HepG2 (cell line): ENCODE measurements around the gene ZCCHC7. TPM values are rescaled to one million over a fixed set of nuclear protein-coding genes. Genes with fewer than 3 reads are reported as not detected.
A peak's percentile ranks its signal among the peaks of the same experiment; 100 is the strongest.

Experiments
- ARID4A ChIP-seq: sonication (generic); formaldehyde crosslinking; IDR thresholded peaks from 2 replicates; pipeline ENCODE4 v1.5.0; 2020; ENCODE audit warnings: mild to moderate bottlenecking, missing genetic modification reagents, borderline replicate concordance
- HBP1 ChIP-seq: IDR thresholded peaks from 2 replicates; pipeline ENCODE4 v1.6.1; 2016; ENCODE audit warnings: low read depth, control low read depth
- HOXA3 ChIP-seq: sonication (generic); formaldehyde crosslinking; IDR thresholded peaks from 2 replicates; pipeline ENCODE4 v1.5.0; 2020; ENCODE audit warnings: missing genetic modification reagents
- KDM3A ChIP-seq: IDR thresholded peaks from 2 replicates; pipeline ENCODE4 v1.6.1; 2018; ENCODE audit warnings: low read depth, missing compliant biosample characterization
- NFKBIZ ChIP-seq: IDR thresholded peaks from 2 replicates; pipeline ENCODE4 v1.6.1; 2018; ENCODE audit warnings: missing genetic modification reagents, missing compliant biosample characterization
- NR2F2 ChIP-seq: IDR thresholded peaks from 2 replicates; pipeline ENCODE4 v1.6.1; 2012; ENCODE audit warnings: low read depth, inconsistent platforms, borderline replicate concordance
- PAWR ChIP-seq: sonication (generic); formaldehyde crosslinking; IDR thresholded peaks from 2 replicates; pipeline ENCODE4 v1.4.0; 2020; ENCODE audit warnings: missing genetic modification reagents, mild to moderate bottlenecking, borderline replicate concordance
- RERE ChIP-seq: IDR thresholded peaks from 2 replicates; pipeline ENCODE4 v1.6.1; 2016; ENCODE audit warnings: low read depth, missing genetic modification reagents, missing compliant biosample characterization
- SP4 ChIP-seq: sonication (generic); formaldehyde crosslinking; IDR thresholded peaks from 2 replicates; pipeline ENCODE4 v1.8.1; 2023; ENCODE audit warnings: mild to moderate bottlenecking, missing genetic modification reagents
- TBP ChIP-seq: sonication (generic); formaldehyde crosslinking; IDR thresholded peaks from 2 replicates; pipeline ENCODE4 v1.5.0; 2020; ENCODE audit warnings: missing genetic modification reagents
- TBX3 ChIP-seq: fragments of 450-650 bp; IDR thresholded peaks from 2 replicates; pipeline ENCODE4 v1.6.1; 2017; ENCODE audit warnings: antibody characterized with exemption, mild to moderate bottlenecking, inconsistent platforms, borderline replicate concordance
- TEAD3 ChIP-seq: optimal IDR thresholded peaks from 2 replicates; pipeline ENCODE3; 2016; ENCODE audit warnings: borderline replicate concordance
- ZBTB8A ChIP-seq: sonication (generic); formaldehyde crosslinking; IDR thresholded peaks from 2 replicates; pipeline ENCODE4 v1.4.0; 2020; ENCODE audit warnings: mild to moderate bottlenecking, low read depth, missing genetic modification reagents, borderline replicate concordance
- ZNF75D ChIP-seq: sonication (generic); formaldehyde crosslinking; IDR thresholded peaks from 2 replicates; pipeline ENCODE4 v1.8.1; 2023; ENCODE audit warnings: missing genetic modification reagents, mild to moderate bottlenecking, borderline replicate concordance
- polyA plus RNA-seq, 8 experiments: library from polyadenylated mRNA; depleted of rRNA in 3 of 8; stranded (reverse) in 7 of 8; unstranded in 1 of 8; fragments of >200 nt; fragmentation: Illumina TruSeq in 4 of 8; extraction: Trizol in 4 of 8; gene quantifications; 2 replicates each; pipeline versions ENCODE4 v1.2.1 to v1.2.3, GENCODE V29; 2011 to 2016; ENCODE audit warnings: low read depth in 4 of 8, missing spikeins in 1 of 8, mixed read lengths in 1 of 8; ENCODE audit not compliant: insufficient read depth in 1 of 8
- total RNA-seq, 5 experiments: library from RNA; depleted of rRNA; stranded (reverse); fragments of >200 nt; fragmentation: Illumina TruSeq; extraction: Trizol; gene quantifications; 2 replicates each; pipeline ENCODE4 v1.2.3, GENCODE V29; 2016; ENCODE audit warnings: low read depth in 1 of 5

The ZCCHC7 gene
- total and polyA plus RNA-seq, 2 of the 13 experiments (the other 11 are each of a cell fraction or from before 2014, with no cell fraction given): 13.6 to 19.3 TPM

GRCh38 chr9:37079370-37080164 lies 40.8 kb upstream of the ZCCHC7 start (continued):
- peak; percentile 96 for TF ChIP-seq SP4
- TF ChIP-seq RERE (CRISPR knock-in tag): no peak
- peak; percentile 82 for TF ChIP-seq TEAD3 (CRISPR knock-in tag)
- peak; percentile 93 for TF ChIP-seq HOXA3 (CRISPR knock-in tag)
- TF ChIP-seq ZNF75D (CRISPR knock-in tag): peak; percentile 98
- TF ChIP-seq NR2F2: no peak
- peak; percentile 91 for TF ChIP-seq KDM3A (CRISPR knock-in tag)
- TF ChIP-seq NFKBIZ: peak; percentile 98
- no peak for TF ChIP-seq TBP (CRISPR knock-in tag)
- peak; percentile 66; the same call in 1 of the 2 replicates for TF ChIP-seq HBP1 (CRISPR knock-in tag)
- peak; percentile 92 for TF ChIP-seq ARID4A (CRISPR knock-in tag)
- no peak for TF ChIP-seq TBX3
- peak; percentile 97 for TF ChIP-seq PAWR (CRISPR knock-in tag)
- TF ChIP-seq ZBTB8A (CRISPR knock-in tag): peak; percentile 93; the same call in 1 of the 2 replicates
